ENCODE measurements around the gene FCN2. TPM values are rescaled to one million over a fixed set of nuclear protein-coding genes. Genes with fewer than 3 reads are reported as not detected.
A peak's percentile ranks its signal among the peaks of the same experiment; 100 is the strongest.

Gene FCN2
- total RNA-seq, result not detected

DNA sequence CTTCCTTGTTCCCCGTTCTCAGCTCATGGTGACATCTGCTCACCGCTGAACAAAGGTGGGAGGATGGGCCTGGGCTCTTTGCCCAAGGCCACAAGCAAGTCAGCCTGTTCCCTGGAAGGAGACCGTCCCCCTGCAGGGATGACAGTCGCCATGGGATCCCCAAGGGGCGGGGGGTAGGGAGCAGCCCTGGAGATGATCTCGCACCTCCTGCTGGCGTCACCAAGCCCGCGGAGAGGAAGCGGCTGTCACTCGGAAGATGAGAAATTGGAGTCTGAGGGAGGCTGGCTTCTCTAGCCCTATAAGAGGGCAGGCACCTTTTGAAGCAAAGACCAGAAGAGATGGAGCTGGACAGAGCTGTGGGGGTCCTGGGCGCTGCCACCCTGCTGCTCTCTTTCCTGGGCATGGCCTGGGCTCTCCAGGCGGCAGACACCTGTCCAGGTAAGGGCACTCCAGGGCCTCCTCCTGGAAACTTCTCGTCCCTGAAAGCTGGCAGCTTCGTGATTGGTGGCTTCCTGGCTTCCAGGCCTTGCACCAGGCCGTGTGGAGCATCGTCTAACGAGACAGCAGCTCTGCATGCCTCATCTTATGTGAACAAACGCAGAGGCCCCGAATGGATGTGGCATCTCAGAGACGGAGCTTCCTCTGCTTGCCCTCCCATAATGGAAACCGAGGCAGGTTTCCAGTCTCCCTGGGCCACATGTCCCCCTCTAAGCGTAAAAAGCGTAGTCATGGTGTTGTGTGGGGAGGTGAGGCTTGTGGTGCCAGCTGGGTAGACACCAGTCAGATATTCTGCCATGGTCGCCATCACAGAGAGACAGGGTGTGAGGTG, at the start of gene FCN2:
FCN2 (plus strand) TSS at position 327 of the 829 bp plus-strand sequence; CDS start at position 339, 12 bp downstream.
- no peak for FAIRE-seq
- no peak for DNase-seq (ENCODE audit: low spot score in 2 of 2)

DNA sequence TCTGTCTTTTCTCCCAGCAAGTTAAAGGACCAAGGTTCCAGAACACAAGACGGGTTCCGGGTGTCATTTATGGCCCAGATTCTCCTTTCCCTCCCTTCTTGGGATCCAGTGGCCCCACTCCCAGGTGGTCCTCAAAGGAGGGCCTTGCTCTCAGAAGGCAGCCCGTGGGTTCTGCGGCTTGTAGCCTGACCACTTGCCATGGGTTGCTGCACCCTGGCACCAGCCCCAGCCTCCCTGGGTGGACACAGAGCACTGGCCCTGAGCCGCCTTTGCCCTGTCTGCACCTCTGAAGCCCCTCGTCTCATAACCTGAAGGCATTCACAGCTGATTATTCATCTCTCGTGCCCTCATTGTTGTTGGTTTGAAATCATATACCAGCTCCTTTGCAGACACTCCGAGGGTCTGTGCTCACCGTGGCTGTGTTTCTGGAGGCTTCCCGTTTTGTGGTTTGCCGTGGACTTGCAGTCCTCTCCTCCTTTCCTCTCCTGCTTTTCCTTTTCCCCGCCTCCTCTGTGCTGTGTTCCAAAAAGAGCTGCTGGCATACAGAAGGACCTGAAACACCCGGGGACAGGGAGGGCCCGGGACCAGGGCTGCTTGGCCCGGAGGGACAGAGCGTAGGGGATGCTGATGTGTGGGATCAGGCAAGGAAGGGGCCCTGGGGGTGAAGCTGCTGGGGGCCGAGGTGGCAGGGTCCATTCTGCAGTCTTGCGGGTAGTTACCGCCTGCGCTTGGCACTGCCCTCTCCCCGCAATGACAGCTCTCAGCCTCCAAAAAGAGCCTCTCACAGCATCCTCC, 49.5 kb upstream of the FCN2 start:
- no peak for DNase-seq (ENCODE audit: low spot score in 2 of 2)
- no peak for FAIRE-seq

DNA sequence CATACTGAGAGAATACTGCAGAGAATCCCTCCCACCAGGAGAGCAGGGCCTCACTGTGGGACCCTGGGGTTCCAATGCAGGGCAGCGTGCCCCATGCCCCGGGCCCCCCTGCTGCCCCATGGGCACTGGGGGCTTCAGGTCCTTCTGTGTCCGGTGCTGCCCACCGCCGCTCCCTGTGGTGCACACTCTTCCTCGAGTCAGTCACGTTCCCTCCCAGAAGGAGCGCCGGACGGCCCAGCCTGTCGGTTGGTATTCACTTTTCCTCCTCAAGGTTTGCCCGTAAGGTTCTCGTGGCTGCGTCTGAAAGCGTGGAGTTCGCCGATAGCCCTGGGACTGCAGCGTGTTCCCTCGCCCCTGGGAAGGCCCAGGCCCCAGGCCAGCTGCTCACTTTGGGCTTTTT, 48.1 kb upstream of the FCN2 start:
- no peak for DNase-seq (ENCODE audit: low spot score in 2 of 2)
- FAIRE-seq, result no peak

DNA sequence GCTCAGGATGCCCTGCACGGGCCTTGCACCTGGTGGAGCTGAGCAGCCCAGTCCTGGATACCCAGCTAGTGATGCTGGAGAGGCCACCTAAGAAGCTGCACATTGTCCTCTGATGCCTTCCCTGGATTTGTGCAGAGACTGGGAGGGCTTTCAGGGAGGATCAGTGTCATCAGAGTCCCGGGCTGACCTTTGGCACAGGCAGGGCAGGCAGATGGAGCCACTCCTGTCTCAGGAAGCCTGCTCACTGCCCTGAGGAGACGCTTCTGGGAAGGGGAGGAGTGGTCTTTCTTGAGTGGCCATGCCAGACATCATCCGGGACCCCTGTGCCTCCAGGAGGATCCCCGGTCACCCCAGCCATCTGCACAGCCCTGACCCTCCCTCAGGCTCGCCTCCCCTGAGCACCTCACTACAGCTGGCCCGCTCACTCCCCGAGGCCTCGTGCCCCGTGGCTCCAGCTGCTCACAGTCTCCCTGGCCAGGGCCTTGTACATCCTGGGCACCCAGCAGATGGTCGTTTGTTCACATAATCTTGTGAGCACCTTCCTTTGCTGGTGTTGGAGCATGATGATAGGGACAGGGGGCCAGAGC, 47.2 kb upstream of the FCN2 start:
- DNase-seq (ENCODE audit: low spot score in 2 of 2), result no peak
- FAIRE-seq, result no peak

DNA sequence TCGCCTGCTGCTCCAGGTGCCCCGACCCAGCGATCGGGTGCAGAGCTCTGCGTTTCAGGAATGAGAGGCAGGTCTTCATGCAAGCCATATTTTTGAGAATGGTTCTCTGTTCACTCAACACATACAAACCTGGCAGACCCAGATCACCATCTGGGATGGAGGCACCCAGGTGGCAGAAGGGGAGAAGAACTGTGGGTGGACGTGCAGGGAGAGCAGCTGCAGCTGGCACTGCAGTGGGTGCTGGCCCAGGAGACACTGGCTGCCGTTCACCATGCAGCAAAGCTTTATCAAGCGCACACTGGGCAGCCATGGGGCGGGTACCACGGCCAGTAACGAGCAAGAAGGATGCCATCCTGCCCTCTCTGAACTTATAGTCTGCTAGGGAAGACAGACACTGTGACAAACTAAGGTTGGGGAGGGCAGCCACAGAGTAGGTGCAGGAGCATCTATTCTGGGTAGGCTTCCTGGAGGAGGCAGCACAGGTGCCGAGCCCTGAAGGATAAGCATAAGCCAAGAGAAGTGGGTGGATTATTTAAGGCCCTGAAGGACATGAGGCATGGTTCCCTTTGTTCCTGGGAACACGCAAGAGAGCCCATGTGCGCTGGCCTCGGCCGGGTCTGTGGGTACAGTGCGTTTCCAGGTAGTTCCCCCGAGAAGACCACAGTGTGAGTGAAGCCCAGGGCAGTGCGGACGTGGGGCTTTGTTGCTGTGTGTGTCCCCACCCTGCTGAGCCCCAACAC, 46.2 kb upstream of the FCN2 start:
- FAIRE-seq (no peak), DNase-seq (ENCODE audit: low spot score in 2 of 2) (peak in 1 of 2 donors; percentile 49)

DNA sequence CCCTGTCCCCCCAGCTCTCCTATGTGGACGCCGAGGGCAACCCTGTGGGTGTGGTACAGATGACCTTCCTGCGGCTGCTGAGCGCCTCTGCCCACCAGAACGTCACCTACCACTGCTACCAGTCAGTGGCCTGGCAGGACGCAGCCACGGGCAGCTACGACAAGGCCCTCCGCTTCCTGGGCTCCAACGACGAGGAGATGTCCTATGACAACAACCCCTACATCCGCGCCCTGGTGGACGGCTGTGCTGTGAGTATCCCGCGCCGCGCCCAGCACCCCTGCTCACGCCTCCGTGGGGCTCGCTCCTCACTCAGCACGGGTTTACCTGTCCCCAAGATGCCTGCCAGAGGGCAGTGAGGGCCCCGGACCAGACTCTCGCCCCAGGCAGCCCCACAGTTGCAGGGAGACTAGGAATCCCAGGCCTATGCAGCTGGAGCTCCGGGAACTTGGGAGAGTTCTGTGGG, 45.6 kb upstream of the FCN2 start:
- FAIRE-seq (no peak), DNase-seq (ENCODE audit: low spot score in 2 of 2) (no peak)

DNA sequence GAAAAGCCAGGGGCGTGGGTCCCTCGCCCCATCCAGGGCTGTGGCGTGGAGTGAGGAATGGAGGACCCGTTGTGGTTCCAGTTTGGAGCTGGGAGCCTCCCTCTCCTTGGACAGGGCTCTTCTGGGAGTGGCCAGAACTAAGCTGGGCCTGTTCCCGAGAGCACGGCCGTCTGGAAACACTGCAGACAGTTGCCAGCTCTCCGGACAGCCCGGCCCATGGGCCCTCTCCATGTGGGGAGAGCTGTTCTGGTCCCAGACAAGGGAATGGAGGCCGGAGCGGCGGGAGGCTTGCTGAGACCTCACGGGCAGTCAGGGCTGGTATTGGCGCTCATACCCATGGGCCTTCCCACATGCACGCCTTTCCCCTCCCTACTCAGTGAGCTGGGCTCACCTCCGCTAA, 45.2 kb upstream of the FCN2 start:
- DNase-seq (ENCODE audit: low spot score in 2 of 2) (no peak), FAIRE-seq (no peak)

DNA sequence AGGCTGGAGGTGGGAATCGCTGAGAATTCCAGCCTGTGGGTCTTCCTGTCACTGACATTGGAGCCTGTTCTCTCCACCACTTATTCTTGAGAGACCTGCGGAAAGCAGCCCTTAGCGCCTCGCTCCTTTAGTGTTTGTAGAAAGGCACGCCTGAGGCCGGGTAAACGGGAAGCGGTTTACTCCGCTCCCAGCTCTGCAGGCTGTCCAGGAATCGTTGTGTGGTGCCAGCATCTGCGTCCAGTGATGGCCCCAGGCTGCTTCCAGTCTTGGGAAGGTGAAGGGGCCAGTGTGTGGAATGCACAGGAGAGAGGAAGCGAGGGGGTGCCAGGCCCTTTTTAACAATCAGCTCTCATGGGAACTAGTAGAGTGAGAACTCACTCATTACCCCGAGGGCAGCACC, 44.6 kb upstream of the FCN2 start:
- DNase-seq (ENCODE audit: low spot score in 2 of 2) (no peak), FAIRE-seq (no peak)

DNA sequence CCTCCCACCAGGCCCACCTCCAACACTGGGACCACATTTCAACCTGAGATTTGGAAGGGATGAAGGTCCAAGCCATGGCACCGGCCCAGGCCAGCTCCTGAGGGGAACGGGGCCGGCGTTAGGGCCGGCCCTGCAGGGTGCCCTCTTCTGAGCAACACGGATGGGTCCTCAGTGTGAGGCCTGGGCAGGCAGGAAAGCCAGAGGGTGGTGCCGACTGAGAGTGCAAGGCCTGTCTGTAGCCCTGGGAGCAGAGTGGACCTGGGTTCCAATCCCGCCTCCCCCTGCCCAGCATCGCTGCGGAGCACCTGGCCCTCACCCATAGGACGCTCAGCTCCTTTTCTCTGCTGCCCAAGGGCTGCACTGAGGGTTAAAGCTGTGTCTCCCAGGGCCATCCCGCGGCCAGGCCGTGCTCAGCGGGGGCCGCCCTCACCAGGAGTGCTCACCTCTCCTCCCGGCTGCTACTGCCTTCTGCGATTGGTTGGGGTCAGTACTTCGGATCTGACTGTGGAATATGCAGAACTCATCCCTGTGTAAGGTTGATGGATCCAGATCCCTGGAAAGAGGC, 44.1 kb upstream of the FCN2 start:
- FAIRE-seq, result no peak
- no peak for DNase-seq (ENCODE audit: low spot score in 2 of 2)

DNA sequence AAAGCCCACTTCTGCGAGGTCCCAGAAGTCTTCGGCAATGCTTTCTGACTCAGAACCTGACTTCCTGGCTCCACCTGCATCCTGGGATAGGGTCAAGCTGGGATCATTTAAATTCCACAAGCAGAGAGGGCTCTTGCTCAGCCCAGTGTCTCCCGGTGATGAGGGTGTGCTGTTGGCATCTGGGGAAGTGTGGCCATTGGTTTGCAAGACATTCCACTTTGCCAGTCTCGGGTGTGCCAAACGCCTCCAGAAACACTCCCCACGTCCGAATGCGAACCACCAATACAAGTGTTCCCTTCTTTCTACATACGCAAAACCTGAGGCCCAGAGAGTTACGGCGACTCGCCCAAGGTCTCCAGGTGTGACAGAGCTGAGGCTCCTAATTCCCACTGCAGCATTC, 43.1 kb upstream of the FCN2 start:
- FAIRE-seq (no peak), DNase-seq (ENCODE audit: low spot score in 2 of 2) (no peak)

DNA sequence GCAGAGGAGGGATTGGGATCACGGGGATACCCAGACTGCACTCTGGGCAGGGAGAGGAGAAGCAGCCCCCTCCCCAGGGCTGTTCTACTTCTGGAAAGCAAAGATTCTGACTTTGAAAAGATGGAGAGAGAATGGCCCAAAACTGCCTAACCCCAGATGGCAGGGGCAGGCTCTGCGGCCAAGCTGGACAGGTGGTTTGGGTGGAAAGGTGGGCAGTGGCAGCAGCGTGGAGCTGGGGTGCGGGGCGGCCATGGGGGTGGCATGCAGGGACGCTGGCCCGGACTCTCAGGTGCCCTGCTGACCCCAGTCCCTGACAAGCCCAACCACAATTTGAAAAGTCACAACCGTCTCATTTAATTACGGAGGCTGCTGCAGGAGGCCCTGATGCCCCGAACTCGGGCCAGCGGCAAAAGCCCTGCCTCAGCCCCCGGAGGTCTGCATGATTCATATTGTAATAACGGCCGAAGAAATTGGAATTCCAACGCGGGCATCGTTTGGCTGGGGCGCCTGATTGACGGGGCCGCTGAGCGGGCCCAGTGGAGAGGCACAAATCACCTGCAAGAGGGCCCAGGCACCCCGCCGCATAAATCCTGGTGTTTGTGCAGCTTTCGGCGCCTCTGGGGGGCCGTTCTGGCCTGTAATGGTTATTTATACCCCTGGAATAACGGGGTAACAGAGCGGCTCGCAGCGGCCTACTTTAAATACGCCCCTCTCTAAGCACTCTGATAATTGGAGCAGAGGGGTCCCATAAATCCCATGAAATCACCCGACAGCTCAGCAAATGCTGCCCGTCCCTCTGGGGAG, 41.8 kb upstream of the FCN2 start:
- no peak for FAIRE-seq
- DNase-seq (ENCODE audit: low spot score in 2 of 2), result no peak

DNA sequence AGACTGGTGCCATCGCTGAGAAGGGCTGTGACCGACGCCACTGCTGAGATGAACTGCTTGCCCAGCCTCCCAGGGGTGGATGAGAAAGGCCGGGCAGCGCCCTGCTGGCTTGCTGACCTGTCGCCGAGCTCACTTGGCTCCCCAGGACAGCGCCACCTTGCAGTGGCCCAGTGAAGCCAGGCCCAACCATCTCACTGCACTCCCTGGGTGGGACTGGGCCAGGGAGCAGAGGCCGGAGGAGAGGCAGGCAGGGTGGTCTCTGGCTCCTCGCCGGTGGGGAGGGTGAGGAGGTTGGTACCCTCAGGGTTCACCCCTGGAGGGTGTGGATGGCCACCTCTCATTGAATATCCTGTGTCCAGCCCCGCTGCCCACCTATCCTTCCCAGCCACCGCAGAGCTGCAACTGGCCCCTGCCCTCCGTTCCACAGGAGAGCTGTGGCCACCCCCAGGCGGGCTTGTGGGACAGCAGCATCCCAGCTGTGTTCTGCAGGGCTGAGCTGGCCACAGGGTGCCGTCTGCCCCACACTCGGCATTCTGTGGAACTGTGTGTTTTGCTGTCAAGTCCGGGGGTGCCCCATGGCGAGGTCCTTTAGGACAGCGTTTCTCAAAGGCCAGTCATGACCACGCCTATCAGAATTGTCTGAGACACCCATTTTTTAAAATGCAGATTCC, 41.0 kb upstream of the FCN2 start:
- FAIRE-seq, result no peak
- DNase-seq (ENCODE audit: low spot score in 2 of 2), result no peak

DNA sequence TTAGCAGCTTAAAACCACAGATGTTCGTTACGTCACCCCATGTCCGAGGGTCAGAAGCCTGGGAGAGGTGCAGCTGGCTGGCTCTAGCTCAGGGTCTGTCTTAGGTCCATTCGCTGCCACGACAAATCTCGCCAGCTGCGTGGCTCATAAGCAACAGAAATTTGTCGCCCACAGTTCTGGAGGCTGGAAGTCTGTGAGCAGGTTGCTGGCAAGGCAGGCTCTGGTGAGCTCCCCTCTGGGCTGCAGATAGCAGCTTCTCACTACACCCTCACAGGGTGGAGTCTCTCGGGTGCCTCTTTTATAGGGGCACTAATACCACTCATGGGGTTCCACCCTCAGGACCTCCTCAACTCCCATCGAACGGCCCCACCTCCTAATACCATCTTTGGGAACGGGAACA, 40.1 kb upstream of the FCN2 start:
- no peak for DNase-seq (ENCODE audit: low spot score in 2 of 2)
- no peak for FAIRE-seq

DNA sequence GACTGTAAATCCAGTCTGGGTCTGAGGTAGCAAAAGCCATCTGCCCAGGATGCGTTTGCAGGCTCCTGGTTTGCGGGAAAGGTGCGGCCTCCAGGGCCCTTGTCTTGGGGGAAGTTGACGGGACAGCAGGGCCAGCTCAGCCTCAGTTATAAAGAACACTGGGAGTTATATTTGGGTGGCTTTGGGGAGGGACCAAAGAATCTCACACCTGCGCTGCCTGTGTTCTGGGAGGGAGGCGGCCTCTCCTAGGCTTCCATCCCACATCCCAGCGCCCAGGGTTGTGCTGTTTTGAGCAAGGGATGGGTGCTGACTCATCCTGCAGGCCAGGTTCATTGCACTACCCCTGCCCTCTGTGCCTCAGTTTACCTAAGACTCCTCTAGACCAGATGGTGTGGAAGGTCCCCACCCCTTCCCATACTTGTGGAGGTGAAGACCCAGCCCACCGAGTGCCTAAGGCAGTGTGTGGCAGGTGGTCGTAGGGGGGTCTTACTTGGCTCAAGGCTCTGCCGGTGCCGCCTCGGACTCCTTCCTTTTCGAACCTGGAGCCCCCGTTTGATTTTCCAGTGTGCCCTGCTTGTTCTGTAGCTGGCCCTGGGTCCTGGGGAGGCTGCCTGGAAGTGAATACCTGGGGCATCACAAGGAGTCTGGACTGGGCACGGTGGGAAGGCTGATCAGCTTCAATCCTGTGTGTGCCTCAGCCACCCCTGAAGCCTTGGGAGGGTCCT, 39.3 kb upstream of the FCN2 start:
- FAIRE-seq, result no peak
- no peak for DNase-seq (ENCODE audit: low spot score in 2 of 2)

DNA sequence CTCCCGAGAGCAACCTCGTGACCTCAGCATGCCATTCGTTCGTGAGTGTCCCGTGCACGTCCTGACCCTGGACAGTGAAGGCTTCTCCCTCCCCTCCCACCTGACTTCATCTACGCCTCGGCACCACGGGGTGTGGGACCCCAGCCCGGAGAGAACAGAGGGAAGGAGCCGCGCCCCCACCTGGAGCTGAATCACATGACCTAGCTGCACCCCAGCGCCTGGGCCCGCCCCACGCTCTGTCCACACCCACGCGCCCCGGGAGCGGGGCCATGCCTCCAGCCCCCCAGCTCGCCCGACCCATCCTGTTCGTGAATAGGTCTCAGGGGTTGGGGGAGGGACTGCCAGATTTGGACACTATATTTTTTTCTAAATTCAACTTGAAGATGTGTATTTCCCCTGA, 38.3 kb upstream of the FCN2 start:
- no peak for FAIRE-seq
- no peak for DNase-seq (ENCODE audit: low spot score in 2 of 2)

DNA sequence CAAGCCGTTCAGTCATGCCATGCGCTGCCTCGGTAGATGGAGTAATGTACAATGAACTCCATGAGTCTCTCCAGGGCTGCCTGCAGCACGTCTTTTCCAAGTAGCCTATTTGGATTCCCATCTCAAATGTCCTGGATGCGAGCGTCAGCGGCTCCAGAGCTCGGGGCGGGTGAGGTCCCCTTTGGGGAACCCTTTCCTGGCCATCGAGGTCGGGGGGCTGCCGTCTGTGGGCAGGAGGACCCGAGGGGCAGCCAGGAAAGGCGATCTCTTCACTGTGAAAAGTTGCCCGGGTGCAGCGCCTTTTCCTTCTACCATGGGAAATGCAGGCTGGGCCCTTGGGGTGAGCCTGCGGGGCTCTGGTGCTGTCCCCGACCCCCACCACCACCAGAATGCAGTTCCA, 36.9 kb upstream of the FCN2 start:
- DNase-seq (ENCODE audit: low spot score in 2 of 2), result no peak
- FAIRE-seq, result no peak

DNA sequence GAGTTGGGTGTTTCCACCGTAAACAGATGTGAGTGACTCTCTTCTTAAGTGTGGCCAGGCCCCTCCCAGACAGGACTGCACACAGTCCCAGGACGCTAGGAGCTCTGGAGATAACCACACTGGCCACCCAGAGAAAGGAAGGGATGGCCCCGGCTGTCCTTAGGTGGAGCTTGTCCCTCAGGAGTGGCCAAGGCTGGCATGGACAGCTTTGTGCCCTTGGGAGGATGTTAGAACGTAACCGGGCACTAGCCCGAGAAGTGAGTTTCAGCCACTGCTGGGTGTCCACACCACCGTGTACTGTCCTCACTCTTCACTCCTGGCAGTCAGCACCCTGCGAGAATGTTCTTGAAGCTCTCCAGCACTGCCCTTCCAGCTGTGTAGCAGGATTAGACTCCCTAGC, 35.8 kb upstream of the FCN2 start:
- FAIRE-seq (no peak), DNase-seq (ENCODE audit: low spot score in 2 of 2) (no peak)

DNA sequence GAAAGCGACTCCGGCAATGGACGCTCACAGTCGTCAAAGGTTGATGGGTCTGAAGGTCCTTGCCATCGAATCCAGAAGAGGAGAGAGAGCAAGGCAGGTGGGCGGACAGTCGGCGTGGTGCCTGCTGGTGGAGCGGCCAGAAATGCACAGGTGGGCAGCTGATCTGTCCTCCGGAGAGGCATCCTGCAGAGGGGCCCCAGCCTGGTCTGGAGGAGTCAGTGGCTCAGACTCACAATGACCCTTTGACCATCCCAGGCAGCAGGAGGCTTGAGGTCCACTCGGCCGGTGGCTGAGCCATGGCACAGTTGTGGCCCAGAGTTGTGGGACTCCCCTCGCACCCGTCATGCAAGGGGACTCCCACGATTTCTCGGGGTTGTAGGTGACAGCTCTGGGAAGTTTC, 34.4 kb upstream of the FCN2 start:
- DNase-seq (ENCODE audit: low spot score in 2 of 2) (no peak), FAIRE-seq (no peak)
